ENCODE measurements around the gene CEP89. TPM values are rescaled to one million over a fixed set of nuclear protein-coding genes. Genes with fewer than 3 reads are reported as not detected.
A peak's percentile ranks its signal among the peaks of the same experiment; 100 is the strongest.
"Not testable (repeated sequence)": the region's sequence is repeated elsewhere in the genome, so short reads cannot be mapped to it uniquely, and the experiment has no call there.

CEP89 gene
- total RNA-seq, 2 donors from 2014 or later, result 19.3 to 20.6 TPM

- Histone ChIP-seq H3K27ac (peak overlapping the region; percentile 72 to 82), H3K4me1 (replicated peaks) (peaks cover 10% of the 10 kb centered on the region), H3K36me3 (no peaks in the 10 kb centered on the region), H3K27me3 (replicated peaks; ENCODE audit: insufficient read depth) (no peaks in the 10 kb centered on the region), H3K4me3 (peak overlapping the region; percentile 70), H3K9me3 (no peaks in the 10 kb centered on the region)
- no peak for DNase-seq (ENCODE audit: low spot score)
- WGBS, result 23% methylated on average over 21 of the region's 21 CpGs
- intact Hi-C loops (cut with DNase I), result loop anchor here (5.0 kb wide), 1 partner anchor 111 kb away; the partner anchor contains the start of gene GPATCH1
- TF ChIP-seq POLR2AphosphoS5 (IDR thresholded peaks at IDR 0.05), result no peak
- no peak for TF ChIP-seq CTCF (IDR thresholded peaks at IDR 0.05)
- no peak for TF ChIP-seq POLR2A (IDR thresholded peaks at IDR 0.05)
Measured at GRCh38 chr19:32971012-32971595, 654 bp downstream of the CEP89 start.

- WGBS, result 92% methylated on average over 10 of the region's 10 CpGs
- intact Hi-C loops (cut with DNase I), result no loop called here
Measured at GRCh38 chr19:32969549-32969948, 2.2 kb downstream of the CEP89 start.

GRCh38 chr19:32966750-32967149 is 5.0 kb downstream of the CEP89 start:
- intact Hi-C loops (cut with DNase I), result no loop called here
- Histone ChIP-seq H3K4me3 (no peak overlapping the region), H3K27me3 (replicated peaks; ENCODE audit: insufficient read depth) (no peaks in the 10 kb centered on the region), H3K27ac (no peak overlapping the region), H3K9me3 (no peaks in the 10 kb centered on the region), H3K36me3 (no peaks in the 10 kb centered on the region), H3K4me1 (replicated peaks) (peaks cover 10% of the 10 kb centered on the region)
- WGBS, result 95% methylated on average over 9 of the region's 9 CpGs
- no peak for DNase-seq (ENCODE audit: low spot score)
- no peak for TF ChIP-seq POLR2A (IDR thresholded peaks at IDR 0.05)
- TF ChIP-seq POLR2AphosphoS5 (IDR thresholded peaks at IDR 0.05), result no peak
- TF ChIP-seq CTCF (IDR thresholded peaks at IDR 0.05), result no peak

More at GRCh38 chr19:32969549-32969948, 2.2 kb downstream of the CEP89 start:
- Histone ChIP-seq H3K27ac (peak overlapping the region in 1 of 2 donors; percentile 45), H3K4me3 (no peak overlapping the region), H3K9me3 (no peaks in the 10 kb centered on the region), H3K4me1 (replicated peaks) (peaks cover 10% of the 10 kb centered on the region), H3K27me3 (replicated peaks; ENCODE audit: insufficient read depth) (no peaks in the 10 kb centered on the region), H3K36me3 (no peaks in the 10 kb centered on the region)
- no peak for DNase-seq (ENCODE audit: low spot score)
- no peak for TF ChIP-seq POLR2A (IDR thresholded peaks at IDR 0.05)
- no peak for TF ChIP-seq CTCF (IDR thresholded peaks at IDR 0.05)
- TF ChIP-seq POLR2AphosphoS5 (IDR thresholded peaks at IDR 0.05), result no peak

GRCh38 chr19:32945260-32945659 is 26.5 kb downstream of the CEP89 start:
- Histone ChIP-seq H3K4me3 (no peak overlapping the region), H3K4me1 (replicated peaks) (no peaks in the 10 kb centered on the region), H3K36me3 (peaks cover 0 to 3% of the 10 kb centered on the region in 2 donors), H3K9me3 (no peaks in the 10 kb centered on the region), H3K27me3 (replicated peaks; ENCODE audit: insufficient read depth) (no peaks in the 10 kb centered on the region), H3K27ac (no peak overlapping the region)
- WGBS, result 68% methylated on average over 3 of the region's 3 CpGs
- TF ChIP-seq POLR2A (IDR thresholded peaks at IDR 0.05) (no peak), CTCF (IDR thresholded peaks at IDR 0.05) (no peak), POLR2AphosphoS5 (IDR thresholded peaks at IDR 0.05) (no peak)
- intact Hi-C loops (cut with DNase I), result no loop called here
- DNase-seq (ENCODE audit: low spot score), result no peak

GRCh38 chr19:32941273-32941672 is 30.5 kb downstream of the CEP89 start:
- H3K4me1 ChIP-seq (replicated peaks); H3K9me3 ChIP-seq; H3K27me3 ChIP-seq (replicated peaks; ENCODE audit: insufficient read depth); H3K4me3 ChIP-seq; intact Hi-C loops (cut with DNase I); H3K36me3 ChIP-seq: not testable (repeated sequence)
- WGBS, result 49% methylated on average over 5 of the region's 5 CpGs
- peak overlapping the region in 1 of 2 donors; percentile 6 for H3K27ac ChIP-seq
- peak; percentile 53 for TF ChIP-seq POLR2AphosphoS5 (IDR thresholded peaks at IDR 0.05)
- peak; percentile 49 for DNase-seq (ENCODE audit: low spot score)
